ENCODE measurements around the gene LGI1. TPM values are rescaled to one million over a fixed set of nuclear protein-coding genes. Genes with fewer than 3 reads are reported as not detected.

Gene LGI1
- total and polyA plus RNA-seq, 2 experiments from 2014 or later = not detected

GRCh38 chr10:93716766-93717165, 41.0 kb upstream of the LGI1 start:
- H3K9me3 ChIP-seq (ENCODE audit: low read depth) = no peaks in the 10 kb centered on the region
- H3K27ac ChIP-seq = no peak overlapping the region
- no peak for DNase-seq (ENCODE audit: low read depth in 1 of 2, low spot score in 1 of 2)
- H3K4me3 ChIP-seq = no peak overlapping the region
- H3K36me3 ChIP-seq = no peaks in the 10 kb centered on the region
- H3K27me3 ChIP-seq = no peaks in the 10 kb centered on the region
- H3K4me1 ChIP-seq (ENCODE audit: low read depth) = no peaks in the 10 kb centered on the region
- no peak for TF ChIP-seq CTCF (IDR thresholded peaks at IDR 0.05; ENCODE audit: low read depth, low read length)

- Histone ChIP-seq H3K4me3 (no peak overlapping the region), H3K36me3 (no peaks in the 10 kb centered on the region), H3K27ac (no peak overlapping the region), H3K4me1 (ENCODE audit: low read depth) (no peaks in the 10 kb centered on the region), H3K9me3 (ENCODE audit: low read depth) (no peaks in the 10 kb centered on the region), H3K27me3 (no peaks in the 10 kb centered on the region)
- no peak for TF ChIP-seq CTCF (IDR thresholded peaks at IDR 0.05; ENCODE audit: low read depth, low read length)
- DNase-seq (ENCODE audit: low read depth in 1 of 2, low spot score in 1 of 2) = peak; percentile 5 to 15
These were observed 38.6 kb upstream of the LGI1 start for GRCh38 chr10:93718937-93719725.

GRCh38 chr10:93719901-93720300, 37.8 kb upstream of the LGI1 start:
- DNase-seq (ENCODE audit: low read depth in 1 of 2, low spot score in 1 of 2) = no peak
- H3K9me3 ChIP-seq (ENCODE audit: low read depth) = no peaks in the 10 kb centered on the region
- no peak for TF ChIP-seq CTCF (IDR thresholded peaks at IDR 0.05; ENCODE audit: low read depth, low read length)
- no peaks in the 10 kb centered on the region for H3K36me3 ChIP-seq
- H3K27ac ChIP-seq = no peak overlapping the region
- no peak overlapping the region for H3K4me3 ChIP-seq
- no peaks in the 10 kb centered on the region for H3K4me1 ChIP-seq (ENCODE audit: low read depth)
- H3K27me3 ChIP-seq = no peaks in the 10 kb centered on the region

- peaks cover 6% of the 10 kb centered on the region for H3K27me3 ChIP-seq
- TF ChIP-seq CTCF (IDR thresholded peaks at IDR 0.05; ENCODE audit: low read depth, low read length) = no peak
- DNase-seq (ENCODE audit: low read depth in 1 of 2, low spot score in 1 of 2) = no peak
These were observed 35.2 kb upstream of the LGI1 start for GRCh38 chr10:93722550-93722949.

GRCh38 chr10:93723153-93723552, 34.6 kb upstream of the LGI1 start:
- no peak overlapping the region for H3K4me3 ChIP-seq
- no peaks in the 10 kb centered on the region for H3K4me1 ChIP-seq (ENCODE audit: low read depth)
- DNase-seq (ENCODE audit: low read depth in 1 of 2, low spot score in 1 of 2) = no peak
- H3K9me3 ChIP-seq (ENCODE audit: low read depth) = no peaks in the 10 kb centered on the region
- H3K27ac ChIP-seq = no peak overlapping the region
- peaks cover 6% of the 10 kb centered on the region for H3K27me3 ChIP-seq
- TF ChIP-seq CTCF (IDR thresholded peaks at IDR 0.05; ENCODE audit: low read depth, low read length) = no peak
- no peaks in the 10 kb centered on the region for H3K36me3 ChIP-seq

More at GRCh38 chr10:93722550-93722949, 35.2 kb upstream of the LGI1 start:
- Histone ChIP-seq H3K4me3 (no peak overlapping the region), H3K9me3 (ENCODE audit: low read depth) (no peaks in the 10 kb centered on the region), H3K27ac (no peak overlapping the region), H3K36me3 (no peaks in the 10 kb centered on the region), H3K4me1 (ENCODE audit: low read depth) (no peaks in the 10 kb centered on the region)

Measured in cardiac muscle cell (in vitro differentiated cells and primary cell).